MM.1S (cell line): ENCODE results near the gene SMIM34.
"Not testable (repeated sequence)": the region's sequence is repeated elsewhere in the genome, so short reads cannot be mapped to it uniquely, and the experiment has no call there.

ENCODE experiments used
- CTCF ChIP-seq: fragments of 300-600 bp; sonication (generic); IDR thresholded peaks from 2 replicates; pipeline ENCODE4 v1.5.1; 2016; ENCODE audit warnings: antibody characterized with exemption, low read length, mixed read lengths
- EZH2 ChIP-seq: fragments of 300-600 bp; sonication (generic); optimal IDR thresholded peaks from 2 replicates; pipeline ENCODE3; 2017; ENCODE audit warnings: low read depth, mild to moderate bottlenecking, antibody characterized with exemption, low read length, mixed read lengths
- EZH2phosphoT487 ChIP-seq: fragments of 300-600 bp; sonication (generic); IDR thresholded peaks from 2 replicates; pipeline ENCODE4 v1.6.1; 2018; ENCODE audit warnings: antibody characterized with exemption, low read length

GRCh38 chr21:34459426-34459825 lies 35.7 kb upstream of the SMIM34 start:
- TF ChIP-seq CTCF, EZH2phosphoT487, EZH2: not testable (repeated sequence)
